ENCODE measurements around the gene HPS5.

HPS5 gene

DNA sequence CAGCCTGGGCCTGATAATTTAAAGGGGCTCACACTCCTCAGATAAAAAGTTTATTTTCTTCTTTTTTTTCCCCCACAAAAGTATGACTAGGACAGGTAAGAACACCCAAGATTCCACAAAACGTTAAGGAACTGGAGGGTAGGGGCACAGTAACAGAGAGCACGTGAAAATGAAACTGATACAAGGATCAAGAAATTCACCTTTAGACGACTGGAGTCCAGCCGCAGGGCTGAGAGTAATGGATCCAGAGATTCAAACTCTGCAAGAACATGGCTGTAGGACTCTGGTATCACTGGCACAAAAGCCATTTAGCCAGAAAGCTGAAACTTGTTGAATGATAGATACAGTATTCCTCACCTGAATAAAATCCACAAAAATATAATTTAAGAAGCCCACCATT lies 4.4 kb downstream of the HPS5 start:
- DNase-seq (ENCODE audit: low read depth) = no peak

DNA sequence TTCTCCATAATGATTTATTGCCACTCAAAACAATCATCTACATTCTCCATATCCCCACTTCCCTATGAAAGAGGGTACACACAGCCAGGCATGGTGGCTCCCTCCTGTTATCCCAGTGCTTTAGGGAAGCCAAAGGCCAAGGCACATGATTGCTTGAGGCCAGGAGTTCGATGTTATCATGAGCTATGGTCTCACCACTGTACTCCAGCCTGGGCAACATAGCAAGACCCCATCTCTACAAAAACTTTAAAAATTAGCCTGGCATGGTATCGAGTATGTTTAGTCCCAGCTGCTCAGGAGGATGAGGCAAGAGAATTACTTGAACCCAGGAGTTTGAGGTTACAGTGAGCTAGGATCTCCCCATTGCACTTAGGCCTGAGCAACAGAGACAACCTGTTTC lies 6.0 kb downstream of the HPS5 start:
- DNase-seq (ENCODE audit: low read depth) = no peak

DNA sequence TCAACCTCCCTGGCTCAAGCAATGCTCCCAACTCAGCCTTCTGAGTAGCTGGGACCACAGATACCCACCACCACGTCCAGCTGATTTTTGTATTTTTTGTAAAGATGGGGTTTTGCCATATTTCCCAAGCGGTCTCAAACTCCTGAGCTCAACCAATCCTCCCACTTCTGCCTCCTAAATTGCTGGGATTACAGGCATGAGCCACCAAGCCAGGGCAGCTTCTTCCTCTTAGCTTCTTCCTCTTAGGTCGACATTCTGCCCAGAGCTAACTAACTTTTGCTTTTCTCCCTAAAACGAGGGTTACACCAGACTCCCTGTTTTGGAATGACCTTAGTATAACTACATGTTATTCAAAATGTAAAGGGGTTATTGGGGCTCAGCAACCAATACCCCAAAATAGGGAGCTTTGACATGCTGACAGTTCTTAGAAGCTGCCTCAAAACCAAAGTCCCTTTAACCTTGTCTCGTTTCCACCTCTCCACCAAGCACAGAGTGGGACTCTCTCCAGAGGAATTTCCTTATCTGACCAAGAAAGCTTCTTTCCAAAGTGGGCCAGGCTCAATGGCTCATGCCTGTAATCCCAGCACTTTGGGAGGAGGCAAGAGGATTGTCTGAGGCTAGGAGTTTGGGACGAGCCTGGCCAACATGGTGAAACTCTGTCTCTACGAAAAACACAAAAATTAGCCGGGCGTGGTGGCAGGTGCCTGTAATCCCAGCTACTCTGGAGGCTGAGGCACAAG lies 7.0 kb downstream of the HPS5 start:
- no peak for DNase-seq (ENCODE audit: low read depth)

DNA sequence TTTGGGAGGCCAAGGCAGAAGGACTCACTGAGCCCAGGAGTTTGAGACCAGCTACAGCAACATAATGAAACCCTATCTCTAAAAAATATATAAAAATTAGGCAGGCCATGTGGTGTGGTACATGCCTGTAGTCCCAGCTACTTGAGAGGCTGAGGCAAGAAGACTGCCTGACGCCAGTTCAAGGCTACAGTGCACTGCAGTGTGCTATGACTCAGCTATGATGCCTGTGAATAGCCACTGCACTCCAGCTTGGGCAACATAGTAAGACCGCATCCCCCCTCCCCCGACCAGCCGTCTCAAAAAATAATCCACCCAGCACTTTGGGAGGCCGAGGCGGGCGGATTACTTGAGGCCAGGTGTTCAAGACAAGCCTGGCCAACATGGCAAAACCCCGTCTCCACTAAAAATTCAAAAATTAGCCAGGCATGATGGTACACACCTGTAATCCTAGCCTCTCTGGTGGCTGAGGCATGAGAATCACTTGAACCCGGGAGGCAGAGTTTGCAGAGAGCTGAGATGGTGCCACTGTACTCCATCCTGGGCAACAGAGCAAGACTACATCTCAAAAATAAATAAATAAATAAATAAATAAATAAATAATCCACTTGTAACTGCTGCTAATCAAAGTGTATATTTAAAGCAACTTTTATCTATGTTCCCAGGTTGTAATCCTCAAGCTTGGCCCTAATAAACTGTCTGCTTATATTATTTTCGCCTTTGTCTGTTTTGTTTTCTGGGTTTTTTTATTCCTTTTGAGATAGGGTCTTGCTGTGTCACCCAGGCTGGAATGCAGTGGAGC lies 7.8 kb downstream of the HPS5 start:
- no peak for DNase-seq (ENCODE audit: low read depth)

DNA sequence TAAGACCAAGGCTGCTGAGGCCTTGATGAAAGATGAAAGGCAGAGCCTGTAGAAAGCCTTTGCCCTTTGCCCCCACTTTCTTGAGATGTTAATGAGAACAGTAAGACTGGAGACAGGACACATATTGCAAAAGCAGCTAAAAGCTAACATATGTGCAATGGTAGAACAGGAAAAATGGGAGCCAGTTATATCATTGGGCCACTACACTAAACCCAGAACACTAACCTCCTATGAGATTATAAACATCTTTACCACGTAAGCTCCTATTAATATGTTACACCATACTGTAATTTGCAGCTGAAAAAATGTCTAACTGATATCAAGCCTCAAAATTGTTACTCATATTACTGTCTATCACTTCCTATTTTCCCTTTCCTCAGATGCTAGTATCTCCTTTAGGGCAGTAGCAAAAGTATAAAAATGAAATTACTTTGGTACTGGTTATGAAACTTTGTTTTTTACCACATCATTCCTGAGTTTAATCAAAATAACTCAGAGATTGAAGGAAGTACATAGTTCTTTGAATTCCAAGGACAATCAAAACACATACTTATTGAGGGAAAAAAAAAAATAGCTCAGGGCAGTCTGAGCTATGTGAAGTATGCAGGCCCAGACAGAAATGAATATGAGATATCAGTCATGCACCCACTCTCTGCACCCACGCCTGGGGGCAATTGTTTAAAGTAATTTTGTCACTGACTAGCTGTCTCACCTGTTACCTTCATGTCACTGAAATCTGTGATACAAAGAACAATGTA lies 9.1 kb downstream of the HPS5 start:
- peak; percentile 64 for DNase-seq (ENCODE audit: low read depth)

DNA sequence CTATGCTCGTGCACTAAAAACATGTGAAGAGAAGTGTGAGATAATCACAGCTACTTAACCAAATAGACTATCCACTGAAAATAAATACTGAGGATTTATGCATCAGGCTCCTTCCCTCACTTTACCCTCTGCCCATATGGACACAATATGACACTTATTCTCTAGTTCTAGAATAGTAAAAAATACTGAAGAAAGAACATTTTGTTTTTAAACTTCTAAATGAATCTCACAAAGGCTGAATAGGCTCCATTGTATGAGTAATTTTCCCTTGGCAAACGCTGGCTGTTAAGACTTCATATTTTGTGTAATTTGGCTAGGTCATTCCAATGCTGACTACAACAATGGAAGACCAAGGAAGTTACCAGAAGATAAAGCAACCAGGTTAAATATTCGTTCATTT lies 9.9 kb downstream of the HPS5 start:
- DNase-seq (ENCODE audit: low read depth) = peak; percentile 42

DNA sequence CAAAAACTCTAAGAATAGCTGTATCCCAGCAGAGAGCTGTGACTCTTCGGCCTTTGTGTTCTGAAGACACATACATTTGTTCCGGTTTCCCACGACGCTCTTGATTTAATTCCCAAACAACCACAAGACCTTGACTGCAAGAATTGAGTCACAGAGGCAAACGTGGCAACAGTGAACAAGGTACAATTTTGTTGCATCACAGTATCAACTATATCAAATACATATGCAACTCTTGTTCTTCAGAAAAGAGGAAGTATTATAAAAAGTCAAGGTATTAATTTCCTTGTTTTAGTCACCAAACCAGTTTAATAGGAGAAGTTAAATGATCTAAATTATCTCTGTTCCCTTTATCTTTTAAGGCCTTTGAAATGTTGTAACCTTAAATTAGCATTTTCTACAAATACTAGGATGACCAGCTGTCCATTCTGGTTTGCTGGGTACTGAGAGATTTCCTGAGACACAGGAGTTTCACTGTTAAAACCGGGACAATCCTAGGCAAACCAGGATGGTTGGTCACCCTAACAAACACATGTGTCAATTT lies 11.1 kb downstream of the HPS5 start:
- DNase-seq (ENCODE audit: low read depth) = no peak

DNA sequence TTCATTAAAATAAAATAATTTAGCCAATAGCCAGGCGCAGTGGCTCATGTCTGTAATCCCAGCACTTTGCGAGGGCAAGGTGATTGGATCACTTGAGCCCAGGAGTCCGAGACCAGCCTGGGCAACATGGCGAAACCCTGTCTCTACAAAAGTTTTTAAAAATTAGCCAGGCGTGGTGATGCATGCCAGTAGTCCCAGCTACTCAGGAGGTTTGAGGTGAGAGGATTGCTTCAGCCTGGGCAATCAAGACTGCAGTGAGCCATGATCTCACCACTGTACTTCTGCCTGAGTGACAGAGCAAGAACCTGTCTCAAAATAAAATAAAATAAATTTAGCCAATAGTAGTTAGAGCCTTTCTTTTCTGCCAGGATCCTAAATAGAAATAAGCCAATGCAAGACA lies 12.2 kb downstream of the HPS5 start:
- DNase-seq (ENCODE audit: low read depth) = no peak

DNA sequence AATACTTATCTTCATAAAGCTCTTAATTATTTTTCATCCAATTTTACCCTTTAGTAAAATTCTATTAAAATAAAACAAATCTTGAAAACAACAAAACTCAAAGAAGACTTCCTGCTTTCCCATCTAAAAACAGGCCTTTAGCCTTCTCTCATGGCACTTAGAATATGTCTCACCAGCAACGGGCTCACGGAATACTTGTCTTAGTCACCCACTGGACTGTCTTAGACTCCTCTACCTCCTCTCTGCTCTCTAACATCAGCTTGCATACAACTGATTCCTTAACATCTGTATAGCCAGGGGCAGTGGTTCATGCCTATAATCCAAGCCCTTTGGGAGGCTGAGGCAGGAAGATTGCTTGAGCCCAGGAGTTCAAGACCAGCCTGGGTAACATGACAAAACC lies 13.7 kb downstream of the HPS5 start:
- no peak for DNase-seq (ENCODE audit: low read depth)

DNA sequence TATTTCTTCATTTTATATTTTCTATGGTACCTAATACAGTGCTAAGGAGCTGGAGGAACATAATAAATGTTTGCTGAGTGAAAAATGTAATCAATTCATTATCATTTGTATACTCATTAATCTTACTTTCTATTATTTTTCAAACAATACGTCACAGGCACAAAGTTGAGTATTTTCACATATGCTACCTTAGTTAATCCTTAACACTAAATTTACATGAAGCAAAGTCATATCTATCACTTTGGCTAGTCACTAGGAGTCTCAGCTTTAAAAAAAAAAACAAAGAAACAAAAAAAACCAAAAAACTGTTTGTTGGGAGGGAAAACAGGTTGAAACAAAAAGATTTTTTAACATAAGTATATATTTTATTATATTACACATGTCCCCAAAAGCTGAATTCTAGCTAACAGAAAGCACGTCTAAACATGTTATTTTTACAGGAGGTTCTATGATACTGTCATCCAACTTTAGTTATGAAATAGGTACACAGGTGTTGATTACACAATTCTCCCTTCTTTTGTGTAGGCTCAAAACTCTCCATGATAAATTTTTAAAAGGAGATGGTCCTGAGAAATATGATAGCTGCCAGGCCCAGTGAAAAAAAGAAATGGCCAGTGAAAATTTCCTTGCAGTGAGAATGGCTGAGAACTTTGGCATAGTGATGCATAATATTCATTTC lies 14.3 kb downstream of the HPS5 start:
- DNase-seq (ENCODE audit: low read depth) = no peak

DNA sequence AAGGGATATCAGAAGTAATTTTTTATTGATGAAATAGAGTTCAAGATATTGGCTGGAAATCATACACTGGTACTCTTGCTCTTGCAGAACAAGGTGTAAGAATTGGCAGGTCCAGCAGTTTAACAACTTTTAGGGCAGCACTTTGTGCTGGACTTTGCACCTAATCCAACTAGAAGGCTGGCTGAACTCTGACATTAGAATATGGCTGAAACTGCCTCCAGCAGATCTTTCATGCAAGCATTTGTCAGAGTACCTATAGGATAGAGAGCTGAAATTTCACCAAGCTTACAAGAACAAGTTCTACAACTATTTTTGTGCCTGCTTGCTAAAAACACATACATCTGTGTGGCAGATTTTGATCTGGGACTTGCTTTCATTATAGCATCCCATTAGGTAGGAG lies 17.2 kb downstream of the HPS5 start:
- DNase-seq (ENCODE audit: low read depth) = no peak

DNA sequence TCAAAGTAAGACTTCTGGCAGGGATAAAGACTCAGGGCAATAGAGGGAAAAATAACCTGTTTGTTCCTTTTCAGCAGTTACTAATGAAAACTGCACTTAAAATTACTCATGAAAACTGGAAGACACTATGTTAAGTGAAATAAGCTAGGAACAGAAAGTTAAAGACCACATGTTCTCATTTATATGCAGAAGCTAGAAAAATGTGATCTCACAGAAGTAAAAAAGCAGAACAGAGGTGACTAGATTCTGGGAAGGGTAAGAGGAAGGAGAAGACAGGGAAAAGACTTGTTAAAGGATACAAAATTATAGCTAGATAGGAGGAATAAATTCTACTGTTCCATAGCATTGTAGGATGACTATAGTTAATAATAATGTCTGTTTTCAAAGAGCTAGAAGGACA lies 22.2 kb downstream of the HPS5 start:
- DNase-seq (ENCODE audit: low read depth) = no peak

DNA sequence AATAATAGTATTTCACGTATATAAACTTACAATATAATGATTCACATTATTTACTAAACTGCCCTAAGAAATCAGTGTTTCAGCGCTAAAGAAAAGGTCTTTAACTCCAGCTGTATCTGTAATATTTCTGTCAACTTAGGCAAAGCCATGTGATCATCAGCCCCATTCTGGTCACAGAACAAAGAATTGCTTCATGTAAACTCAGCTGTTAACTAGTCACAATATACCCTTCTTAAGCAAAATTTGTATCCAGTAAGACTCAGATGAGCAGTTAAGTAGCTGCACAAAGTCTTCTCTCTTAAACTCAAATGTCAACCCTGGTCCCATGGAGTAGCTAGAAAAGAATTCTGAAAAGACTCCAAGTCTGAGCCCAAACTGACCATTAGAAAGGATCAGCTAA lies 26.6 kb downstream of the HPS5 start:
- no peak for DNase-seq (ENCODE audit: low read depth)

DNA sequence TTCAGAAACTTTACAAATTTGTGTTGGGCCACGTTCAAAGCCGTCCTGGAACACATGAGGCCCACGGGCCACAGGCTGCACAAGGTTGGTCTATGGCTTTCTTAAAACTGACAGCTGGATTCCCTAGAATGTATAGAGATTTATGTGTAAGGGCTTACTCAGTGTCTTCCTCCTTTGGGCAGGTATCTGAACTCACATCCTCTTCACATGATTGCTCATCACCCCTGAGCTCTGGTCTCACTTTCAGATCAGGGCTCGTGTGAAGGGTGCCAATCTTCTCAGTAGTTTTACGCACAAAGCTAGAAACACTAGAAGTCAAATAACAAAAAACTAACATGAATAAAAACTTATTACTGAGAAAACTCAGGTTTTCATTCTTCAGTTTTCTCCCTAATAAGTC lies 27.1 kb downstream of the HPS5 start:
- no peak for DNase-seq (ENCODE audit: low read depth)

DNA sequence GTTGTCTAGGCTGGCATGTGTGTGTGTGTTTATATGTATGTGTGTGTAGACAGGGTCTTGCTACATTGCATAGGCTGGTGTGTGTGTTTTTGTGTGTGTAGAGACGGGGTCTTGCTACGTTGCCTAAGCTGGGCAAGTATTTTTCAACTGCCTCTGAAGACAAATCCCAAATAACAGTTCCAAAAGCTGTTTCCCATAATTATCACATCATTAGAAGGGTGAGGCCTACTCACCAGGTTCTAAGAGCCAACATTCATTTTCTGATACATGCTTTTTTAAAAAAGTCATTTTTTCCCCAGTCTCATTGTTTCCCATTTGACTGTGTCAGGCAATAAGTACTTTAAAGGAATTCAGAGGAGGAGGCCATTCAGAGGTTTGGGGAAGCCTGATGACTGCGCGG lies 33.0 kb downstream of the HPS5 start:
- no peak for DNase-seq (ENCODE audit: low read depth)

DNA sequence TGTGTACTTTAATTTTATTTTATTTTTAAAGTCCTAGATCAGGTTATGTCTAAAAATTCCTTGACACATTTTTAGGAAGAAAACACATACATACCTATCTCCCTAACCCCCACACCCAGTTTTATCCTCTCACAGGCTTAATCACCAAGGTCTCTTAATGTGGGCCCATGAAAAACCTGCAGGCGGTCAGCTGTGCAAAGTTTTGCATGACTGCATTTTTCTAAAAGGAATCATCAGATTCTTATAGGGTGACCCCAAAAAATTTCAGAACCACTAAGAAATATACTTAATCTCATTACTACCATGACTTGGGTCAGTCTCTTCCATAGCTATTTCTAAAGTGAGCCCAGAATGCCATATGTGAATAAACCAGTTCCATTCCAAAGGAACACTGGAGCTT lies 36.1 kb downstream of the HPS5 start:
- no peak for DNase-seq (ENCODE audit: low read depth)

DNA sequence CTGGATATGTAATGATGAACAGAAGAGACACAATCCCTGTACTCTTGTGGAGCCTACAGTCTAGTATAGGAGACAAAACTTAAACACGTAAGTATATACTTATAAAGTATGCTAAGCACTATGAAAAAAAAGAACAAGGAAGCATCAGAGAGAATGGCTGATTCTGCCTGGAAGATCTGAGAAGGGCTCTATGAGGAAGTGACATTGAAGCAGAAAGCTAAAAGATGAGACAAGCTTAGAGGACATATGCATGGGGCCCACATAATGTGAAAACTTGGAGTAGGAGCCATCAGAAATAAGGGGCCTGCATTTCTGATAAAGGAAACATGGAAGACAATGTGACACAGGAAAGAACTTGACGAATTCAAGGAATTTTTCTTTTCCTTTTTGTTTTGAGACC lies 39.3 kb downstream of the HPS5 start:
- DNase-seq (ENCODE audit: low read depth) = no peak

DNA sequence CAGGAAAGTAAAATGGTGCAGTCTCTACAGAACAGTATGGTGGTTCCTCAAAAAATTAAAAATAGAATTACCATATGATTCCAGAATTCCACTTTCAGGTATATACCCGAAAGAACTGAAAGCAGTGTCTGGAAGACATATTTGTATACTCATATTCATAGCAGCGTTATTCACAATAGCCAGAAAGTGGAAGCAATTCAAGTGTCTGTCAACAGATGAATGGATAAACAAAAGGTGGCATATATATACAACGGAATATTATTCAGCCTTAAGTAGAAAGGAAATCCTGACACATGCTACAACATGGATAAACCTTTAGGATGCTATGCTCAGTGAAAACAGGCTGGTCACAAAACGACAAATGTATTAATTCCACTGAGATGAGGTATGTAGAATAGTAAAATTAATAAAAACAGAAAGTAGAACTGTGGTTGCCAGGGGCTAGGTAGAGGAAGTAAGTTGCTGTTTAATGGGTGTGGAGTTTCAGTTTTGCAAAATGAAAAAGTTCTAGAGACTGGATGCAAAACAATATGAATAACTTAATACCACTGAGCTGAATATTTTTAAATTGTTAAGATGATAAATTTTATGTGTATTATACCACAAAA lies 41.4 kb downstream of the HPS5 start:
- DNase-seq (ENCODE audit: low read depth) = no peak

DNA sequence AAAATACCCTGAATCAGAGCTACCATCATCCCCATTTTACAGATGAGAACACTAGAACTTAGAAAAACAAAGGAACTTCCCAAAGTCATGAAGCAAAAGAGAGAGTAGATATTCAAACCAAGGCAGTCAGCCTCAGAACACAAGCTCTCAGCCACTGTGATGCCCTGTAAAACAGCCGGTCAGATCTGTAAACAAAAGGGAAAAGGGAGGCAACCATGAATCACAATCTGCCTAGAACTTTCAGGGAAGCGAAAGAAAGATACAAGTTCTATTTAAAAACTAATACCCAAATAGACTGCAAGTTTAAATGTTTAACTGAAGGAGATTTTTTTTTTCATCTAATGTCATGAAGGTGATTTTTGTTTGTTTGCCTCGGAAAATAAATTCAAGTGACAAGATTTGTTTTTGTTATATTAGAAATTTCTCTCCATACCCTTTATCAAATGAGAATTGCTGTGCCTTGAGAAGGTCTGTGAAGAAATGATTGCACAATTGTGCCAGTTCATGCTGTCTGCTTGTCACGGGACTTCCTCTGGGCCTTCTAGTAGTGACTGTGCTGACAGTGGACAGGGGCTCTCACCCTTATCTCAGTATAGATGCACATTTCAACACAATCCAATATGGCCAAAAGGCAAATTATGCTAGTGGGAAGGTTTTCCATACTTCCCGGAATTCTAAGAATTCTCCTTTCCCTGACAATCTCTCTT lies 44.2 kb downstream of the HPS5 start:
- no peak for DNase-seq (ENCODE audit: low read depth)

DNA sequence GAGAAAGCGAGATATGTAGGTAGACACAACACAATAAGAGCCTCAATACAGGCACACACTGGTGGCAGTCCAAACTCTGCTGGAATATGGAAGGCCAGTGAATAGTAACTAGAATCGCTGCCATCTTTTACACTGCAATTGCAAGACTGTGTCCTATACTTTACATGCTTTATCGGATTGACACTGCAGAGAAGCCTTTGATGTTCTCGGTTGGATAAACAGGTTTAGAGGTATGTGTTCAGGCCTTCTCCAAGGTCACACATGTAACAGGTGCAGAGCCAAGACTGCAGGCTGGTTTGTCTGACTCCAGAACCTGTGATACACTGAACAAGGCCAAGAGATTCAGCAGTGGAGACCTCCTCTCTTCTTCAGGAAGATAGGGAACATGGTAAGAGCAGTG lies 50.7 kb downstream of the HPS5 start:
- no peak for DNase-seq (ENCODE audit: low read depth)

DNA sequence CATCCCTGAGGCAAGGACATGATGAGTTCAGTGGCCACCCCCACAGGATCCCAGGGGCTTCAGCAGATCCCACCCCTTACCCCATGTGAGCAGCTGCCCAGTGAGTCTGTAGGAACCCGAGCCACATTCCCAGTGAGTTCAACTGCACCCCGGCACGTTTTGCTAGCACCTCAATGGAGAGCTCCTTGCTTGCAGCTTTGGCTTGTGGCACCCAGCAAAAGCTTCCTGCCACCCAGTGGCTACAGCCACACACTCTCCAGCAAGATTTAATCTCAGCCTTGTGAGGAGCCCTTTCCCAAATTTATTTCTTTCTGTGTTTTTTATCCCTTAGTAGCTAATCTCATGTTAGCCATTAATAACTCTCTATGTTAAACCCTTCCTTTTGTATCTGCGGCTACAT lies 51.8 kb downstream of the HPS5 start:
- no peak for DNase-seq (ENCODE audit: low read depth)
